ENCODE measurements around the gene PEX11B.
A peak's percentile ranks its signal among the peaks of the same experiment; 100 is the strongest.

The PEX11B gene

DNA sequence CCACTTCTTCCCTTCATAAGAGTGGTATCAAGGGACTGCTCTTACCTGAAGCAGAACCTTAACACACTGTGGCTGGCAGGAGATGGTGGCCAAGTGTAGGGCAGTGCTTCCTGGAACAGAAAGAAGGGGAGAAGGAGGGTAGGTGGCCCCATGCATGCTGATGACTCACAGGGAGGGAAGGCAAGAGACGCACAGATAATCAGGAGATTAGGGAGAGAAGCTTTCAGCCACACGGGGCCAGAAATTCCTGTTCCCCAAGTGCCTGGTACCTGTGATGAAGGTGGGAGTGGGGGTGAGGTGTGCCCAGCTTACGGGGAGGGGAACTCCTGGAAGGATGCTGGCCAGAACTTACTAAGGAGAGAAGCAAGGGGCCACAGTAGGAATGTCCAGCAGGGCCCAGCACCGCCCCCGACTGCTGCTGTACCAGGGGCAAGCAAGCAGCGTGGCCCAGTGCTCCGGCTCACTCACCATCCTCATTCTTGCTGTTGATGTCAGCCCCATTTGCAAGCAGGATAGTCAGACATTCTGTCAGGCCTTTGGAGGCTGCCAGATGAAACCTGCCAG lies 40.5 kb downstream of the PEX11B start:
- no peak for DNase-seq (ENCODE audit: low read depth in 2 of 3, low spot score in 1 of 3)

DNA sequence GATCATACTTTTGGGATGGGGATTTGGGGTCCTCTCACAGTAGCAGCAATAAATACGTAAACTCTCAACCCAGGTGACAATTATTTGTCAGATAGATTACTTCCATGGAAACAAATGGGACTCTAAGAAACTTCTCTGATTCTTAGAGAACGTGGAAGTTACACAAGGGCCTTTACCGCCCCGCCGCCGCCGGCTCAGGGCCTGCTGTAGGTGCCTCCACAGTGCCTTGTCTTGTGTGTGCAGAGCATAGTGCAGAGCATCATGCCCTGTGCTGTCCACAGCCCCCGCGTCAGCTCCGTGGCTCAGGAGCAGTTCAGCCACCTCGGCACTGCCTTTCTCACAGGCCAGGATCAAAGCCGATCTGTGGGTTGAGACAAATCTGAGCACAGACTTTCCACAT lies 43.9 kb downstream of the PEX11B start:
- DNase-seq (ENCODE audit: low read depth in 2 of 3, low spot score in 1 of 3) = no peak

GRCh38 chr1:145871994-145872924 lies 46.3 kb downstream of the PEX11B start:
- DNase-seq (ENCODE audit: low read depth in 2 of 3, low spot score in 1 of 3) = peak in 1 of 3 donors; percentile 15

DNA sequence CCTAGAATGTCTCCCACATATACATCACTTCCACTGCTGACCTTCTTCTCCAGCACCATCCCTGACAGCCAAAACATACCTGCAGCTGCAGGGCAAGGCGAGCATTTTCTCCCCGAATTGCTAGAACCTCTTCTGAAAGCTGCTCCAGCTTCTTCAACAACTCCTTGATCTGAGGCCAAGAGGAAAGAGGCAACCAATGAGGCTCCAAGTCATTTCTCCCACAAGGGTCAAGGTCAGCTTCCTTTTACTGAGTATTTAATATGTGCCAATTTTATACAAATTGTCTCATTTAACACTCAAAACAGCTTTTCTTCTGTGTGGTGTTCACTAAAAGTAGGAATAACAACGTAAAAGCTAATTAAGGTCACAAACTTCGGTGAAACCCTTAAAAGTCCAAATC lies 50.3 kb downstream of the PEX11B start:
- no peak for DNase-seq (ENCODE audit: low read depth in 2 of 3, low spot score in 1 of 3)

DNA sequence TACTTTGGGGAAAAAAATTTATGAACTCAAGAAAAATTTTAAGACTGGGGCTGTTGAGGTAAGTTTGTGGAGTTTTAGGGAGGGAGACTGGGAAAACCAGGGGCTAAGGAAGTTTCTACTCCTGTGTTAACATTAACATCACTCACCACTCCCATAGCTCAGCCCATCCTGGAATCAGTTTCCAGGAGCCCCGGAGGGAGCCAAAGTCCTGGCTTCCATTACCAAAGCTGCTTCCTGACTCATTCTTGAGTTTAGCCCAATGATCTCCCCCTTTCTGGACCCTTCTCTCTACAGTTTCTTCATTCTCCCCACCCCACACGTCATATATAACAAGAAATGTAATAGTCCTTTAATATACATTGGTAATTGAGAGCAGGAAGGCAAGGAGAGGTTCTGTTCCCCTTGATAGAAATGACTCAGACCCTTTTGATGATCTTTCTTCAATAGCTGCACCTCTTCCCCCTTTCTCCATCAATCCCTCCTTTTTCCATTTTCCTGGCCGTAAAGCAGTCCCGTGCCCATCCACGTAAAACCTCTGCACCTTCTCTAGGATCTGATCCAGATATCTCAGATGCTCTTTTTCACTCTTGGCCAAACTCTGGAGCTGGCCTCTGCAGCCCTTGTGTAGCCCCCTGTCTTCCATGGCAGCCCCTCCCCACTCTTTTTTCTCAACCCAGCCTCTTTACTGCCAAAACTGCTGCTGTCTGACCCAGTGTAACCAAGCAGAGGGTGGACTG lies 55.1 kb downstream of the PEX11B start:
- no peak for DNase-seq (ENCODE audit: low read depth in 2 of 3, low spot score in 1 of 3)

All from stimulated activated CD4-positive, alpha-beta T cell treated with anti-CD3 and anti-CD28 coated beads, Interleukin-12 subunit alpha, Interleukin-12 subunit beta, amount 100 ng/mL, for 48 hours (primary cell).